NCI-H446 (cell line): Measurements from ENCODE around the gene PCDHGA9.
"Not testable (repeated sequence)": the region's sequence is repeated elsewhere in the genome, so short reads cannot be mapped to it uniquely, and the experiment has no call there.

Experiments used
- DNase-seq, 2 experiments: peaks; one replicate each; lab custom pipeline; 2025; lab: John Stamatoyannopoulos, UW

Gene PCDHGA9

DNA sequence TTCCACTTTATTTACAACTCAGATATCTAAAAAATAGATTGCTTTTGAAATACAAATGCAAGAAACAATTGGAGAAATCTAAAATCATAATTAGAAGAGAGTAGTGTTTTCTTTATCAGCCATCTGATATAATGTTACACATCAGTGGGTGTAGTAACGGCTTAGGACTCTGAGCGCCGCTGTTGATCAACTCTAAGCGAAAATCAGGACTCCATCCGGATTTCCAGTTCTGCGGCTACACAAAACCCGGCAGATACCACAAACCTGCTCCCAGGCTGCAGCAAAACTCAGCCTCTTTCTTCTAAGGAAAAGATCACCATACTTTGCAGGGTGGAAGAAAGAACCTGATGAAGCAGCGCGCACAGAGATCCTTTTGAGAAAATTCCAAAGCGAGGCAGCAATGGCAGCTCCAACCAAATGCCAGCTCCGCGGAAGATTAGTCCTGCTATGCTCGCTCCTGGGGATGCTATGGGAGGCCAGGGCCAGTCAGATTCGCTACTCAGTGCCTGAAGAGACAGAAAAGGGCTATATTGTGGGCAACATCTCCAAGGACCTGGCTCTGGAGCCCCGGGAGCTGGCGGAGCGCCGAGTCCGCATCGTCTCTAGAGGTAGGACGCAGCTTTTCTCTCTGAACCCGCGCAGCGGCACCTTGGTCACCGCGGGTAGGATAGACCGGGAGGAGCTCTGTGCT, at the start of gene PCDHGA9:
Gene PCDHGA9, plus strand, starts transcription at position 226 of the 691 bp plus-strand sequence. Its CDS starts 175 bp downstream, at position 401.
- no peak for DNase-seq

DNA sequence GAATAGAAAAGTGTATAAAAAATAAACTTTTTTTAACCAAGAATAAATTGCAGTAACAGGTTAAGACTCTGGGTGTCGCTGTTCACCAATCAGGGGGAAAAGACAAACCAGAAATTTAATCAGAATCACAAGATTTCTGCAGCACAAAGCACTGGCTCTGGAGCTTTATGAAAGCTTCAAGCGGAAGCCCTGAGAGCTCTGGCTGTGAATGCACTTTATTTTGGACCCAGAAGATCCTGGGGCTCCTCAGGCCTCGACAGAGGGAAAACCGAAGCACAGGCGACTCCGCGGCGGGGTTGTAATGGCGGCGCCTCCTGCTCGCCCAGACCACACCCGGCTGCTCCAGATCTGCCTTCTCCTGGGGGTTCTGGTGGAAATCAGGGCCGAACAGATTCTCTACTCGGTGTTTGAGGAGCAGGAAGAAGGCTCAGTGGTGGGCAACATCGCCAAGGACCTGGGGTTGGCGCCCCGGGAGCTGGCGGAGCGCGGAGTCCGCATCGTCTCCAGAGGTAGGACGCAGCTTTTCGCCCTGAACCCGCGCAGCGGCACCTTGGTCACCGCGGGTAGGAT, 47.6 kb upstream of the PCDHGA9 start, which contains the start of gene PCDHGA4:
Gene PCDHGA4, plus strand, starts transcription at position 122 of the 570 bp plus-strand sequence. Its CDS starts 87 bp downstream, at position 209.
- no peak for DNase-seq

GRCh38 chr5:141355641-141356040, 46.9 kb upstream of the PCDHGA9 start:
- DNase-seq = no peak

DNA sequence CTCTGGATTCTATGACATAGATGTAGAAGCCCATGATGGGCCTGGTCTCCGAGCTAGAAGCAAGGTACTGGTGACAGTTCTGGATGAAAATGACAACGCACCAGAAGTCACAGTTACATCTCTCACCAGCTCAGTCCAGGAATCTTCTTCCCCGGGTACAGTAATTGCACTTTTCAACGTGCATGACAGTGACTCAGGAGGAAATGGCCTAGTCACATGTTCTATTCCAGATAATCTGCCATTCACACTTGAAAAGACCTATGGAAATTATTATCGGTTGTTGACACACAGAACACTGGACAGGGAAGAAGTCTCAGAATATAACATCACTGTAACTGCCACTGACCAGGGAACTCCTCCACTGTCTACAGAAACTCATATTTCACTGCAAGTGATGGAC, 46.4 kb upstream of the PCDHGA9 start:
- no peak for DNase-seq

- DNase-seq = no peak
Measured at GRCh38 chr5:141356950-141357349, 45.6 kb upstream of the PCDHGA9 start.

DNA sequence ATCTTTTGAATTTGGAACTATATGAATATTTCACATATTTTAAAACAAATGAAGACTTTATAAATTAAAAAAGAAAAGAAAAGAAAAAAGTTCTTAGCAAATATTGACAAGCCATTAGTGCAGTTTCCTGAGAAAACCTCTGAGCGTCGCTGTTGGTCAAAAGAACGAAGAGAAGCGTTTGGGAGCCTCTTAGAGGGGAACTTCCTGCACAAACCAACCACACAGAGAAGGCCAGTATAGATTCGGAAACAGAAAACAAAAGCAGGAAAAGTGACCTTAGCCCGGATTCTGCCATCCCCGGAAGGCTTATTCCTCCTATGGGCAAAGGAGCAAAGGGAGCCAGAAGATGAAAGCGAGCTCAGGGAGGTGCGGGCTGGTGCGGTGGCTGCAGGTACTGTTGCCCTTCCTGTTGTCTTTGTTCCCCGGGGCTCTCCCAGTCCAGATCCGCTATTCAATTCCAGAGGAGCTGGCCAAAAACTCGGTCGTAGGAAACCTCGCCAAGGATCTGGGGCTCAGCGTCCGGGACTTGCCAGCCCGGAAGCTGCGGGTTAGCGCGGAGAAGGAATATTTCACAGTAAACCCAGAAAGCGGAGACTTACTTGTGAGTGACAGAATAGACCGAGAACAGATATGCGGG, 42.7 kb upstream of the PCDHGA9 start, which contains the start of gene PCDHGB2:
Gene PCDHGB2, plus strand, starts transcription at position 205 of the 637 bp plus-strand sequence. Its CDS starts 142 bp downstream, at position 347.
- DNase-seq = peak; percentile 62 to 64

GRCh38 chr5:141360685-141361084, 41.9 kb upstream of the PCDHGA9 start:
- DNase-seq = no peak

GRCh38 chr5:141362719-141363118, 39.9 kb upstream of the PCDHGA9 start:
- DNase-seq = no peak

GRCh38 chr5:141363952-141364660, 38.5 kb upstream of the PCDHGA9 start, which contains the start of gene PCDHGA5:
TSS of gene PCDHGA5 (plus strand) at chr5:141364162. CDS start at chr5:141364331, 169 bp downstream.
- no peak for DNase-seq

GRCh38 chr5:141366016-141366896, 36.3 kb upstream of the PCDHGA9 start:
- no peak for DNase-seq

DNA sequence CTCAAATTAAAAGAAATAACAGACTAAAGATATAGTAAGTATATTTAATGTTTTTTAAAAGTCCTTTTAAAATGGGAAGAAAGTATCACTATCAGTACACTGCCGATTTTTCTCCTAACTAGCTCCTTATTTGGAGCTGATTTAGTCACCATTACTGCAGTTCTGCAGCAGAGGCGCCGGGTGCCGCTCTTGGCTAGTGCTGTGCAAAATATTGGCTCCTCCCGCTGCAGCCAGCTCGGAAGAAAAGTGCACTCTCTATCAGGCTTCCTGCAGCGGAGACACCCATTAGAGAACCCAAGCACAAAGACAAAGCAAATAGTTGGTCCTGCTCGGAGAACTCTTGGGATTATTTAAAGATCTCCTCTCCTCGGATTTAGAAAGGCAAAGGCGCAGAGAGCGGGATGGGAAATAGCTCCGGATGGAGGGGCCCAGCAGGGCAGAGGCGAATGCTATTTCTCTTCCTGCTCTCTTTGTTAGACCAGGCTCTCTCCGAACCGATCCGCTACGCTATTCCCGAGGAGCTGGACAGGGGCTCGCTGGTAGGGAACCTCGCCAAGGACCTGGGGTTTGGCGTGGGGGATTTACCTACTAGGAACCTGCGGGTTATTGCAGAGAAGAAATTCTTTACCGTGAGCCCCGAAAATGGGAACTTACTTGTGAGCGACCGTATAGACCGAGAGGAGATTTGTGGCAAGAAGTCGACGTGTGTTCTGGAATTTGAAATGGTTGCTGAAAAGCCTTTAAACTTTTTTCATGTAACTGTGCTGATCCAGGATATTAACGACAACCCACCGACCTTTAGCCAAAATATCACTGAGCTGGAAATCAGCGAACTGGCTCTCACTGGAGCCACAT, 32.4 kb upstream of the PCDHGA9 start, which contains the start of gene PCDHGB3:
Gene PCDHGB3, plus strand, starts transcription at position 249 of the 855 bp plus-strand sequence. Its CDS starts 153 bp downstream, at position 402.
- DNase-seq = no peak

DNA sequence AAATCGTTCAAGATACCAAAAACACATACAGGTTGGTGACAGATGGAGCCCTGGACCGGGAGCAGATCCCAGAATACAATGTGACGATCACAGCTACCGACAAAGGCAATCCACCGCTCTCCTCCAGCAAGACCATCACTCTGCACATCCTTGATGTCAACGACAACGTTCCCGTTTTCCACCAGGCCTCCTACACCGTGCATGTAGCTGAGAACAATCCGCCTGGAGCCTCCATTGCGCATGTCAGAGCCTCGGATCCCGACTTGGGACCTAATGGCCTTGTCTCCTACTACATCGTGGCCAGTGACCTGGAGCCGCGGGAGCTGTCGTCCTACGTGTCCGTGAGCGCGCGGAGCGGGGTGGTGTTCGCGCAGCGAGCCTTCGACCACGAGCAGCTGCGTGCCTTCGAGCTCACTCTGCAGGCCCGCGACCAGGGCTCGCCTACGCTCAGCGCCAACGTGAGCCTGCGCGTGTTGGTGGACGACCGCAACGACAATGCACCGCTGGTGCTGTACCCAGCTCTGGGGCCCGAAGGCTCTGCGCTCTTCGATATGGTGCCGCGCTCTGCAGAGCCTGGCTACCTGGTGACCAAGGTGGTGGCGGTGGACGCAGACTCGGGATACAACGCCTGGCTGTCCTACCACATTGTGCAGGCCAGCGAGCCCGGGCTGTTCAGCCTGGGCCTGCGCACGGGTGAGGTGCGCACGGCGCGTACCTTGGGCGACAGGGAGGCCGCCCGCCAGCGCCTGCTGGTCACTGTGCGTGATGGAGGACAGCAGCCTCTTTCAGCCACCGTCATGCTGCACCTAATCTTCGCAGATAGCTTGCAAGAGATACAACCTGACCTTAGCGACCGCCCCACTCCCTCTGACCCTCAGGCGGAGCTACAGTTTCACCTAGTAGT, 30.8 kb upstream of the PCDHGA9 start:
- no peak for DNase-seq

GRCh38 chr5:141373673-141374317, 28.8 kb upstream of the PCDHGA9 start, which contains the start of gene PCDHGA6:
TSS of gene PCDHGA6 (plus strand) at chr5:141373891. CDS start at chr5:141374084, 193 bp downstream.
- no peak for DNase-seq

DNA sequence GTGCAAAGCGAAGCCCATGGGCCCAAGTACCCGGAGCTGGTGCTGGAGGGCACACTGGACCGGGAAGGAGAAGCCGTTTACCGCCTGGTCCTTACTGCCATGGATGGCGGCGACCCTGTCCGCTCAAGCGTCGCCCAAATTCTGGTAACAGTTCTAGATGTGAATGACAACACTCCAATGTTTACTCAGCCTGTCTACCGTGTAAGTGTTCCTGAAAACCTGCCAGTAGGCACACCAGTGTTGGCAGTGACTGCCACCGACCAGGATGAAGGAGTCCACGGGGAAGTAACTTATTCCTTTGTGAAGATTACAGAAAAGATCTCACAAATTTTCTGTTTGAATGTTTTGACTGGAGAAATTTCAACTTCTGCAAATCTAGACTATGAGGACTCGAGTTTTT, 28.0 kb upstream of the PCDHGA9 start:
- no peak for DNase-seq

DNA sequence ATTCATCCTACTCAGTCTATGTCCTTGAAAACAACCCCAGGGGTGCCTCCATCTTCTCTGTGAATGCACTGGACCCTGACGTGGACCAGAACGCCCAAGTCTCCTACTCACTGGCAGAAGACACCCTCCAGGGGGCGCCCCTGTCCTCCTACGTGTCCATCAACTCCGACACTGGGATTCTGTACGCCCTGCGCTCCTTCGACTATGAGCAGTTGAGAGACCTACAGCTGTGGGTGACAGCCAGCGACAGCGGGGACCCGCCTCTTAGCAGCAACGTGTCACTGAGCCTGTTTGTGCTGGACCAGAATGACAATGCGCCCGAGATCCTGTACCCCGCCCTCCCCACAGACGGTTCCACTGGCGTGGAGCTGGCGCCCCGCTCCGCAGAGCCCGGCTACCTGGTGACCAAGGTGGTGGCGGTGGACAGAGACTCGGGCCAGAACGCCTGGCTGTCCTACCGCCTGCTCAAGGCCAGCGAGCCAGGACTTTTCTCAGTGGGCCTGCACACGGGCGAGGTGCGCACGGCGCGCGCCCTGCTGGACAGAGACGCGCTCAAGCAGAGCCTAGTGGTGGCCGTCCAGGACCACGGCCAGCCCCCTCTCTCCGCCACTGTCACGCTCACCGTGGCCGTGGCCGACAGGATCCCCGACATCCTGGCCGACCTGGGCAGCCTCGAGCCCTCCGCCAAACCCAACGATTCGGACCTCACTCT, 27.0 kb upstream of the PCDHGA9 start:
- not testable (repeated sequence) for DNase-seq

- DNase-seq = no peak
Measured at GRCh38 chr5:141382469-141383294, 19.9 kb upstream of the PCDHGA9 start, which contains the start of gene PCDHGA7. TSS of gene PCDHGA7 (plus strand) at chr5:141382742. CDS start at chr5:141382900, 158 bp downstream.

GRCh38 chr5:141383345-141383744, 19.2 kb upstream of the PCDHGA9 start:
- DNase-seq = no peak
